ENCODE data around the gene GLYR1.
"Not testable (repeated sequence)": the region's sequence is repeated elsewhere in the genome, so short reads cannot be mapped to it uniquely, and the experiment has no call there.

Gene GLYR1

GRCh38 chr16:4785758-4786433 is 61.2 kb downstream of the GLYR1 start:
- no peak for DNase-seq

DNA sequence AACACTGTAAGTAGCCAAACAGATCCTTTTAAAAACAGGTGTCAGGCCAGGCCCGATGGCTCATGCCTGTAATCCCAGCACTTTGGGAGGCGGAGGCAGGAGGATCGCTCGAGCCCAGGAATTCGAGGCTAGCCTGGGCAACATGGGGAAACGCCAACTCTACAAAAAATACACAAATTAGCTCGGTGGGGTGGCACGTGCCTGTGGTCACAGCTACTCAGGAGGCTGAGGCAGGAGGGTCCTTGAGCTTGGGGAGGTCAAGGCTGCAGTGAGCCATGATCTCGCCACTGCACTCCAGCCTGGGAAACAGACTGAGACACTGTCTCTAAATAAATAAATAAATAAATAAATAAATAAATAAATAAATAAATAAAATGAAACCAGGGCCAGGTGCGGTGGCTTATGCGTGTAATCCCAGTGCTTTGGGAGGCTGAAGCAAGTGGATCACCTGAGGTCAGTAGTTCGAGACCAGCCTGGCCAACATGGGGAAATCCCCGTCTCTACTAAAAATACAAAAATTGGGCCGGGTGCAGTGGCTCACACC is 62.6 kb downstream of the GLYR1 start:
- DNase-seq, result not testable (repeated sequence)

DNA sequence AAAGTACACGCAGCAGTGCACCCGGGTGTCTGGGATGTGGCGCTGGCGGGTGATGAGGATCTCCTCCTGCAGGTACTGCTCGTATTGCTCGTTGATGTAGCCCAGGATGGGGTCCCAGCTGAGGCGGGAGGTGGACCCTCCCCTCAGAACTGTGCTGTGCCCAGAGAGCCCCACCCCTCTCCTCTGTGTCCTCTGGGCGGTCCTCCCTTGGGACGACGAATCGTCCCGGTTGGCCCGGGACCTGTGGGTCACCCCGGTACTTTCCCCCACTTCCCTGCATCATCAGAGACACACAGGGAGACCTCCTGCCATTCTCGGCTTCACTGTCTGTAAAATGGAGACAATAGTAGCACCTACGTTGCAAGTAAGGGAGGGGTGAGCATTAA is 63.1 kb downstream of the GLYR1 start:
- no peak for DNase-seq

DNA sequence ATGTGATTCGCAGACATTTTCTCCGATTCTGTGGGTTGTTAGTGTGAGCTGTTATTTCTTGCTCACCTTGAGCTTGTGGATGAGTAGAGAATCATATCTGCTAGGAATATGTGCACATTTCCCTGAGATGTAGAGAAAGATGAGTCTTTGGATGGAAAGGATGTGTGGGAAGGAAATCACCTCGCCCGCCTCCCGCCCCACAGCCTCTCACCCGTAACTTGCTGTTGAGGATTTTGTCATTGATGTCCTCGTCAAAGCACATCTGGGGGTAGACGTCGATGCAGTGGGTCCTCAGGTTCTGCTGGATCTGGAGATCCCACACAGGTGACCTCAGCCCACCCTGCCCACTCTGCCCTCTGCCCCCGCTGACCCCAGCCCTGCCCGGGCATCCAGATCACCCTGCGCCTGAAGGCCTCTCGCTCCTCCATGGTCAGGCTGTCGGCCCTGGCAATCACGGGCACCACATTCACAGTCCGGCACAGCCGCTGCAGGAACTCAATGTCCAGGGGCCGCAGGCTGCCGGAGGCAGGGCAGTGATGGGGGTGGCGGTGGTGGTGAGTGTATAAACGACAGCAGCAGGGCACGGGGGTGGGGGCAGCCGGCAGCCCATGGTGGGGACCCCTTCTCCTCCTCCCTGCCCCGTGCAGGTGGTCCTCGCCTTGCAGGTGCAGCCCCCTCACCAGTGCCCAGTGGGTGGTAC is 63.7 kb downstream of the GLYR1 start:
- DNase-seq, result no peak

GRCh38 chr16:4780235-4780634 is 66.9 kb downstream of the GLYR1 start:
- no peak for DNase-seq

GRCh38 chr16:4778050-4778392 is 69.1 kb downstream of the GLYR1 start:
- DNase-seq, result no peak

GRCh38 chr16:4777339-4778049 is 69.6 kb downstream of the GLYR1 start:
- DNase-seq, result no peak

DNA sequence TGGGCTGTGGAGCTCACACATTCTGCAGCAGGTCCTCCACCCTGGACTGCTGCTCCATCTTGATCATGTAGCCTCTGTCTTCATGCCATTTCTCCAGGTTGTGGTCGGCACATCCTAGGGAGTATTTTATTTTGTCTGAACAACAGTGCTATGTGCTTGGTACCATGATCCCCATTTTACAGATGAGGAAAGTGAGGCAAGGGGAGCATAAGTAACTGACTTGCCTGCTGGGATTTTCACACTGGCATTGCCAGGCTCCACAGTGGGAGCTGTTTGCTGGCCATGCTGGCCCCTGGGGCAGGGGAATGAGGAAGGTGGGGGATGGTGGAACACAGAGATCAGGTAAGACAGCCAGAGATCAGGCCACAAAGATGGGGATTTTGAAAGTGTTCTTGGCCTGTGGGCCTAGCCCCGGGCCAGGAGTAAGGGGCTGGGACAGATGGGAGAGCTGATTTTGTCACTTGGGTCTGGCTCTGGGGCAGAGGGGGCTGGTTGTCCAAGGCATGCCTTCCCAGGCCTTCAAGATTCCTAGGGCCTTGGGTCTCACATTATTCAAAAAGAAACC is 70.9 kb downstream of the GLYR1 start:
- DNase-seq, result no peak

DNA sequence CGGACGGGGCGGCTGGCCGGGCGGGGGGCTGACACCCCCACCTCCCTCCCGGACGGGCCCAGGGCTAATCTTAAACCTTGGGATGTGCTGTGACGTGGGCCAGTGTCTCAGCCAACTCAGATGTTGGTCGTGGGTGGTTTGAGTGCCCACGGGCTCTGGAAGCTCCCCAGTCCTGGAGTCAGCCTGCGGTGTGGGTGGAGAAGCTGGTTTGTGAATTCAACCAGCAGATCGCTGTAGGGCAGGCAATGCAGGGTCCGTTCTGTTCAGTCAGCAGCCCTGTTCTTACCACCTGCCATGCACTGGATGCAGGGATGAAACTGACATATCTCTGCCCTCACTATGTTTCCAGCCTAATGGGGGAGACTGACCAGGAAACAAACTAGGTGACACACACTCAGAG is 72.1 kb downstream of the GLYR1 start:
- DNase-seq, result no peak

GRCh38 chr16:4772351-4772750 is 74.7 kb downstream of the GLYR1 start:
- DNase-seq, result no peak

DNA sequence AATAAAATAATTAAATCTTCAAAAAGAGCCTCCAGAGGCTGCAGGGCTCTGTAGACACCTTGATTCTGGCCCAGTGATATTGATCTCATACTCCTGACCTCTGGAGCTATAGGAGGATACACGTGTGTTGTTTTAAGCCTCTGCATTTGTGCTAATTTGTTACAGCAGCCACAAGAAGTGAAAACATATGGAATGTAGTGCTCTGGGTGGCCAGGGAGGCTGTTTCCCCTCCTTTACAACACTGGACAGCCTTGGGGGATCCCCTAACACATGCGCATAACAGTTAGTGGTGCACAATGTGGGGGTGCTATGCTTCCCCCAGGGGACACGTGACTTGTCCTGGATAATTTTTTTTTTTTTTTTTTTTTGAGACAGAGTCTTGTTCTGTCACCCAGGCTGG is 75.4 kb downstream of the GLYR1 start:
- no peak for DNase-seq

GRCh38 chr16:4769306-4769638 is 77.8 kb downstream of the GLYR1 start:
- no peak for DNase-seq

DNA sequence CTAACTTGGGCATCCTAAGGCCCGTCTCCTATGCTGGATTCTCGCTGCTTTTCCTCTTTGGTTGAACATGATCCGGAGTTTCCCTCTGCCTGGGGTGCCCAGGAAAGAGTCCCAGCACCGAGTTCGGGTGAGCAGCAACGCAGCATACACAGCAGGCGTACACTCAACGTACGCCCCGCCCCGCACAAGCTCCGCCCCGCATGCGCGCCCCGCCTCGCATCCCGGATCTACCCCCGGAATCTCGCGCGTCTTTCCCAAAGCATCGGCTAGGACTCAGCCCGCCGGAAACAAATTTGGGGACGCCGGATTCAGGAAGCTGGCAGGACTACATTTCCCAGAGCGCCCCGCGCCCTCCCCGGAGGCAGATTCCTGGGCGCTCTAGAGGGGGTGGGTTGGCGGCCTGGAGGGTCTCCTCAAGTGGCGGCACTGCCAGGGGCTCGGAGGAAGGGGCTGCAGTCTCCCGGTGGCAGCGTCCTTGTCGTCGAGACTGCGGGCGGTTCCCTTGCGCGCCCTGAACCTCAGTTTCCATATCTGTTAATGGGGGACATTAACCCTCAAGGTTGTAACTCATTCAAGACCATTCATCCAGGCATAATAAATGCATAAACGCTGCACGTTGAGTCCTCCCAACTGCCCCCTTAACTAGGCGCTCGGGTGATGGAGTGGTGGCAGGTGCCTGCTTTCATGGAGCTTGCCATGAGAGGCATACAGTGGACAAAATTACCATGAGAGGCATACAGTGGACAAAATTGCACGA is 78.4 kb downstream of the GLYR1 start:
- DNase-seq, result peak; percentile 97

DNA sequence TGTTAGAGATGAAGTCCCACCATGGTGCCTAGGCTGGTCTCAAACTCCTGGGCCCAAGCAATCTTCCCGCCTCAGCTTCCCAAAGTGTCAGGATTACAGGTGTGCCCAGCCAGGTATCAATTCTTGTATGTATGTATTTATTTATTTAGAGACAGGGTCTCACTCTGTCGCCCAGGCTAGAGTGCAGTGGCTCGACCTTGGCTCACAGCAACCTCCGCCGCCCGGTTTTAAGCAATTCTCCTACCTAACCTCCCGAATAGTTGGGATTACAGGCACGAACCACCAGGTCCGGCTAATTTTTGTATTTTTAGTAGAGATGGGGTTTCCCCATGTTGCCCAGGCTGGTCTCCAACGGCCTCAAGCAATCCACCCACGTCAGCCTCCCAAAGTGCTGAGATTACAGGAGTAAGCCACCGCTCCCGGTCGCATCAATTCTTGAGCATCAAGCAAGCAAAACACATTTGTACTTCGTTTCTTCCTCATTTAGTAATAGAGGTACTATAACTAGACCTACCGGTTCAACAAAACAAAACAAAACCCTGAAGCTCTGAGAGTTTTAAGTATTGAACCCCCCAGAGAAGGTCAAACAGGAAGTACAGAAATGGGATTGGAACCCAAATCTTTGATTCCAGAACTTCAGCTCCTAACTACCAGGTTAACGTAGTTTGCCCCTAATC is 79.1 kb downstream of the GLYR1 start:
- peak; percentile 18 for DNase-seq

GRCh38 chr16:4766875-4767628 is 80.0 kb downstream of the GLYR1 start, which contains the start of gene ZNF500:
Gene ZNF500, minus strand, starts transcription at chr16:4767162. Its CDS starts 1,184 bp downstream, at chr16:4765978.
- DNase-seq, result peak; percentile 99

DNA sequence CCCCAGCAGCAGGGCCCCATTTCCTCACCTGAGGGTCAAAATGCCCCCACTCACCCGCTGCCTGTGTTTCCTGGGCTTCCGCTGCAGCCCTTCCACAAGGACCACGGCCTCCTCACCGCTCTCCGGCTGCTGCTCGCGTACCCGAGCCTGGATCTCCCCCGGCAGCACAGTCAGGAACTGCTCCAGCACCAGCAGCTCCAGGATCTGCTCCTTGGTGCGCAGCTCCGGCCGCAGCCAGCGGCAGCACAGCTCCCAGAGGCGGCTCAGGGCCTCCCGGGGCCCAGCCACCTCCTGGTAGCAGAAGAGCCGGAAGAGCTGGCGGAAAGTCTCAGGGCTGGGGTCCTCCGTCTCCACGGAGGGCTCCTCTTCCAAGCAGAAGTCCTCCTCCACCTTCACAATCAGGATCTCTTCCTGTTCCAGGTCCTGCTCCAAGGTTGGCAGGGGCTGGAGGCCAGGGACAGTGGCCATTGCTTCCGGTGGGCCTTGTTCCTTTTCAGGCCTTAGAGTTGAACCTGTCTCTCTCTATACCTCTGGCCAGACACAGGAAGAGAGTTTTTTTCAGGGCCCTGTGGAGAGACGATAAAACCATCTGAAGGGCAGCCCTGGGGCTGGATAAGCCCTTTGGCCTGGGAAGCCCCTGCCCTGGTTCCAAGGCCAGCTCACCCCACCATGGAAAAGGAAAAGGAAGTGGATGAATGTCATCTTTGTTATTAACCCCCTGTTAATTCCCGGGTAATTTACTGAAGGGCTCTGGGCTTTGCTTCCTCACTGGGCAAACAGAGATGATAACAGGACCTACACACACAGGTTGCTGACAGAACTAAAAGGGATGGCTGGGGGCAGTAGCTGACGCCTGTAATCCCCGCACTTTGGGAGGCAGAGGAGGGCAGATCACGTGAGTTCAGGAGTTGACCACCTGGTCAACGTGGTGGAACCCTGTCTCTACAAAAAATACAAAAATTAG is 81.3 kb downstream of the GLYR1 start:
- no peak for DNase-seq

GRCh38 chr16:4763791-4764190 is 83.3 kb downstream of the GLYR1 start:
- no peak for DNase-seq

- DNase-seq, result no peak
These were observed 84.9 kb downstream of the GLYR1 start for GRCh38 chr16:4762205-4762604.

GRCh38 chr16:4760221-4760910 is 86.7 kb downstream of the GLYR1 start:
- DNase-seq, result no peak

- DNase-seq, result no peak
These were observed 91.4 kb downstream of the GLYR1 start for GRCh38 chr16:4755687-4756086.
